Stimulated activated CD8-positive, alpha-beta memory T cell treated with anti-CD3 and anti-CD28 coated beads, Interleukin-12 subunit alpha, Interleukin-12 subunit beta, amount 100 ng/mL, for 1 hour (primary cell): ENCODE data around the gene KIF6.

Experiments
- DNase-seq: peaks from one replicate; pipeline ENCODE4 v3.0.0-alpha.2; 2020; ENCODE audit warnings: low read depth

KIF6 gene

GRCh38 chr6:39416728-39417127 is 308.5 kb downstream of the KIF6 start:
- no peak for DNase-seq

GRCh38 chr6:39416026-39416425 is 309.2 kb downstream of the KIF6 start:
- no peak for DNase-seq

GRCh38 chr6:39415482-39415881 is 309.7 kb downstream of the KIF6 start:
- no peak for DNase-seq

GRCh38 chr6:39411465-39411864 is 313.7 kb downstream of the KIF6 start:
- DNase-seq, result no peak

GRCh38 chr6:39411001-39411400 is 314.2 kb downstream of the KIF6 start:
- no peak for DNase-seq

GRCh38 chr6:39409889-39410288 is 315.3 kb downstream of the KIF6 start:
- no peak for DNase-seq

GRCh38 chr6:39407446-39407993 is 317.7 kb downstream of the KIF6 start:
- no peak for DNase-seq

GRCh38 chr6:39404312-39404711 is 320.9 kb downstream of the KIF6 start:
- DNase-seq, result no peak

GRCh38 chr6:39403304-39403703 is 321.9 kb downstream of the KIF6 start:
- no peak for DNase-seq

GRCh38 chr6:39402239-39402751 is 322.9 kb downstream of the KIF6 start:
- DNase-seq, result no peak

- DNase-seq, result no peak
Measured at GRCh38 chr6:39401376-39401775, 323.8 kb downstream of the KIF6 start.

GRCh38 chr6:39400026-39400425 is 325.2 kb downstream of the KIF6 start:
- no peak for DNase-seq

GRCh38 chr6:39396854-39397253 is 328.4 kb downstream of the KIF6 start:
- no peak for DNase-seq

GRCh38 chr6:39393075-39393474 is 332.1 kb downstream of the KIF6 start:
- DNase-seq, result no peak

GRCh38 chr6:39391182-39391581 is 334.0 kb downstream of the KIF6 start:
- no peak for DNase-seq

- DNase-seq, result no peak
Measured at GRCh38 chr6:39389484-39389767, 335.8 kb downstream of the KIF6 start.

GRCh38 chr6:39388606-39389483 is 336.4 kb downstream of the KIF6 start:
- DNase-seq, result no peak

GRCh38 chr6:39387785-39388184 is 337.4 kb downstream of the KIF6 start:
- no peak for DNase-seq

- DNase-seq, result no peak
Measured at GRCh38 chr6:39386487-39386886, 338.7 kb downstream of the KIF6 start.

GRCh38 chr6:39381550-39382140 is 343.6 kb downstream of the KIF6 start:
- DNase-seq, result no peak

- no peak for DNase-seq
Measured at GRCh38 chr6:39380837-39381549, 344.2 kb downstream of the KIF6 start.

GRCh38 chr6:39378960-39379425 is 346.2 kb downstream of the KIF6 start:
- DNase-seq, result no peak
